ENCODE data around the gene IL37. TPM values are rescaled to one million over a fixed set of nuclear protein-coding genes. Genes with fewer than 3 reads are reported as not detected.
"Not testable (repeated sequence)": the region's sequence is repeated elsewhere in the genome, so short reads cannot be mapped to it uniquely, and the experiment has no call there.

IL37 gene
- total RNA-seq, 4 donors from 2014 or later: 1.3 TPM; not detected in 3

DNA sequence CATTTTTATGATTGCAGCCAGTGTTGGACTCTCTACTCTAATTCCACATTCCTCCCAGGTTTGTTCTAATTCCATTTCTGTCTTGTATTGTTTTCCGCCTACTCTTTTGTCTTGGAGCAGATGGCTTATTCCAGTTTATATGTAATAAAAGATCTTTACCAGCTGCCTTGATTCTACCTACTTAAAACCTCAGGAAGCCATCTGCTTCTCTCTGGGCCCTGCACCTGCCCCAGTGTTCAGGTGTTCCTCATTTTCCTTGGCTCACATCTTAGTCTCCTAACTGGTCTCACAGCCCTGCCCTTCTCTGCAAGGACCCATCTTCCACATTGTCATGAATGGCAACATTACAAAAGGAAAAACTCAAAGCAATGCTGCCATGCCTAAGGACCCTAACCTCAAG lies 21.0 kb upstream of the IL37 start:
- TF ChIP-seq POLR2A (IDR thresholded peaks at IDR 0.05): no peak
- TF ChIP-seq, protein P1, sequence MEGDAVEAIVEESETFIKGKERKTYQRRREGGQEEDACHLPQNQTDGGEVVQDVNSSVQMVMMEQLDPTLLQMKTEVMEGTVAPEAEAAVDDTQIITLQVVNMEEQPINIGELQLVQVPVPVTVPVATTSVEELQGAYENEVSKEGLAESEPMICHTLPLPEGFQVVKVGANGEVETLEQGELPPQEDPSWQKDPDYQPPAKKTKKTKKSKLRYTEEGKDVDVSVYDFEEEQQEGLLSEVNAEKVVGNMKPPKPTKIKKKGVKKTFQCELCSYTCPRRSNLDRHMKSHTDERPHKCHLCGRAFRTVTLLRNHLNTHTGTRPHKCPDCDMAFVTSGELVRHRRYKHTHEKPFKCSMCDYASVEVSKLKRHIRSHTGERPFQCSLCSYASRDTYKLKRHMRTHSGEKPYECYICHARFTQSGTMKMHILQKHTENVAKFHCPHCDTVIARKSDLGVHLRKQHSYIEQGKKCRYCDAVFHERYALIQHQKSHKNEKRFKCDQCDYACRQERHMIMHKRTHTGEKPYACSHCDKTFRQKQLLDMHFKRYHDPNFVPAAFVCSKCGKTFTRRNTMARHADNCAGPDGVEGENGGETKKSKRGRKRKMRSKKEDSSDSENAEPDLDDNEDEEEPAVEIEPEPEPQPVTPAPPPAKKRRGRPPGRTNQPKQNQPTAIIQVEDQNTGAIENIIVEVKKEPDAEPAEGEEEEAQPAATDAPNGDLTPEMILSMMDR (IDR thresholded peaks at IDR 0.05): no peak
- Histone ChIP-seq H3K4me1 (peaks cover 0 to 25% (median 0%) of the 10 kb centered on the region in 3 donors), H3K36me3 (no peaks in the 10 kb centered on the region), H3K9me3 (no peaks in the 10 kb centered on the region), H3K4me3 (no peak overlapping the region), H3K27ac (no peak overlapping the region), H3K27me3 (no peaks in the 10 kb centered on the region)
- 88 to 100% methylated on average over 1 of the region's 1 CpG for WGBS, 2 donors
- no peak for DNase-seq
- intact Hi-C loops (cut with DNase I): loop anchor here (10.0 kb wide), 1 partner anchor 145 kb away; no protein-coding TSS in a partner anchor

DNA sequence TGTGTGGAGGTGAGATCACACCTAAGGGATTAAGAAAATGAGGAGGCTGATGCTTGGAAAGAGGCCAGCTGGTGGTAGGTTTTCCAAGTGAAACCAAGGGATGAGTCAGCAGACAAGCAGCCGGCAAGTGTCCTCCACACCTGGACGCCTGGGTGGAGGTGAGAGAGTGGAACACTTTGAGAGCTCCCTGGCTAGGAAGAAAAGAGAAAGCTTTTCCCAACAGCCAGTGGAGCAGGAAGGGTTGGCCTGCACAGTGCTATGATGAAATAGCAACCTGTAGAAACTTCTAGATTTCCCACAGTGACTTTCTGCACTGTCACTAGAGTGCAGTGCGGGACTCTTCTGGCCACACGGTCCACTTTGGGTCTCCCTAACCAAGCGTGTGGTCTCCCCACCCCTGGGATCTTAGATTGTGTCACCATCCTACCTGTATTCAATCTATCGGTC lies 19.6 kb upstream of the IL37 start:
- intact Hi-C loops (cut with DNase I): no loop called here
- 52 to 57% methylated on average over 6 of the region's 6 CpGs for WGBS, 2 donors
- Histone ChIP-seq H3K27me3 (no peaks in the 10 kb centered on the region), H3K36me3 (no peaks in the 10 kb centered on the region), H3K4me1 (peaks cover 0 to 25% (median 0%) of the 10 kb centered on the region in 3 donors), H3K4me3 (no peak overlapping the region), H3K9me3 (no peaks in the 10 kb centered on the region), H3K27ac (peak overlapping the region; percentile 41 to 74 (median 56))
- no peak for DNase-seq
- TF ChIP-seq POLR2A (IDR thresholded peaks at IDR 0.05): no peak
- TF ChIP-seq, protein P1 (IDR thresholded peaks at IDR 0.05): no peak

DNA sequence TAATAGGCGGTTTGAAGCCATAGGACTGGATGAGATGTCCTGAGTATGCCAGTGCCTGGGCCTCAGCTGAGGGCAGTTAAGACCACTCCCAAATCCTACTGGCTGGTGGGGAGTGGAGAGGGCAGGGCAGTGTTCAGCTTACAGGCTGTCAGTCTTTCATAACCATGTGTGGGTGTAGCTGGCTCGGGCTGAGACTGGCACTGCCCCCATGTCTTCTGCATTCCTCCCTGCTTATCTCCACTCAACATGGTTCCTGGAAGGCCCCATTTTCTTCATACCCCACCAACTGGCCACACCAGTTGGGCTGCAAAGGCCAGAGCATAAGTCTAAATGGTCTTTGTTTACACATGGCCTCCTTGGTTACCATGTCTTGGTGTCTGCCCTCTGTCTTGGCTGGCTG lies 17.2 kb upstream of the IL37 start:
- no peak for DNase-seq
- no peaks in the 10 kb centered on the region for H3K27me3 ChIP-seq
- H3K4me1 ChIP-seq: peaks cover 0 to 25% (median 0%) of the 10 kb centered on the region in 3 donors
- intact Hi-C loops (cut with DNase I): no loop called here
- 74 to 75% methylated on average over 2 of the region's 2 CpGs for WGBS, 2 donors
- H3K27ac ChIP-seq: no peak overlapping the region
- H3K4me3 ChIP-seq: no peak overlapping the region
- H3K9me3 ChIP-seq: no peaks in the 10 kb centered on the region
- no peaks in the 10 kb centered on the region for H3K36me3 ChIP-seq
- no peak for TF ChIP-seq POLR2A (IDR thresholded peaks at IDR 0.05)
- TF ChIP-seq, protein P1 (IDR thresholded peaks at IDR 0.05): no peak

DNA sequence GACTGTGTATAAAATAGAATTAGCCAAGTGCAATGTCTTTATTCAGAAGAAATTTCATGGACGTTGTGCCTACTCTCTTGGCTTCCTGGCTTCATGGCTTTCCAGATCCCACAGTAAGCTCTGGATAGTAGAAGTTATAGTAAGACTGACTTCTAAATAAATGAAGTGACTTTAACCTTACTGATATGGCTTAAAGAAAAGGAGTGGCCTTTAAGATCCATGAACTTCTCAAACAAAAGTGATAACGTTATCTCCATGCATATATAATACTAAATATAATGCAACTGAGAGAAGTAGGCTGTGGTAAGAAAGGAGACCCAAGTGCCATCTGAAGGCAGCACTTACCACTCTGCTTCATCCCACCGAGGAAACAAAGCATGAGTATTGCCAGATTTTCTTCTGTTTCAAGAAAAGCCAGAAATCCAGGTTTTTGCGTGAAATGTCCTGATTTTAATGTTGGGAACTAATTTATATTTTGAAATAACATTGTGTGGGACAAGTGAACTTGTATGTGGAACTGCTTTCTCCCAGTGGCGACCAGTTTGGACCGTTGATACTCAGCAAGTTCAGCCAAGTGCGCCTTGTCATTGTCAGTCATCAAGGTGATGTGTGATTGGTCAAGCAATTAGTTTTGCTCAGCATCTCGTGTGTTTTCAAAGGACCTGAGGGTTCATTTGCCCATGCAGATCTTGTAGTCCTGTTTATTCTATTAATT lies 13.9 kb upstream of the IL37 start:
- no peak for DNase-seq
- Histone ChIP-seq H3K27ac (no peak overlapping the region), H3K4me1 (peaks cover 0 to 10% (median 0%) of the 10 kb centered on the region in 3 donors), H3K4me3 (no peak overlapping the region), H3K27me3 (no peaks in the 10 kb centered on the region), H3K36me3 (no peaks in the 10 kb centered on the region), H3K9me3 (no peaks in the 10 kb centered on the region)
- intact Hi-C loops (cut with DNase I): no loop called here
- WGBS, 2 donors: 70 to 76% methylated on average over 8 of the region's 8 CpGs
- no peak for TF ChIP-seq POLR2A (IDR thresholded peaks at IDR 0.05)
- TF ChIP-seq, protein P1 (IDR thresholded peaks at IDR 0.05): no peak

DNA sequence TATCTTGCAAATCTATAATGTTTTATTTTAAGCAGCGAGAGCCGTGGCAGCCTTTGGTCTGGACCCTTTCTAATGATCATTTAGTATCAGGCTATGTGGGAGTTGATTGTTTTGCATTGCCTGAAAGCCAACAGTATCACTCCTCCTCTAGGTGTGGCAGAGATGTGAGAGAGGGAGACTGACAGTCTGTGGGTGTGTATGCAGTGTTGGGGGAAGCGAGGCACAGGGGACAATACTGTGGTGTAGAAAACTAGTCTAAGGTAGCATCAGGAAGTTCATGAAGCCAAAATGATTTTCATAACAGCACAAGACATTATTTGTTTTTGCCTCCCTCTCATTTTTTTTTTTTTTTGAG lies 13.4 kb upstream of the IL37 start:
- H3K9me3 ChIP-seq: no peaks in the 10 kb centered on the region
- H3K27ac ChIP-seq: no peak overlapping the region
- H3K27me3 ChIP-seq: no peaks in the 10 kb centered on the region
- H3K36me3 ChIP-seq: no peaks in the 10 kb centered on the region
- WGBS, 2 donors: 87 to 100% methylated on average over 3 of the region's 3 CpGs
- no peak overlapping the region for H3K4me3 ChIP-seq
- intact Hi-C loops (cut with DNase I): no loop called here
- H3K4me1 ChIP-seq: peaks cover 0 to 5% (median 0%) of the 10 kb centered on the region in 3 donors
- no peak for TF ChIP-seq POLR2A (IDR thresholded peaks at IDR 0.05)
- TF ChIP-seq, protein P1 (IDR thresholded peaks at IDR 0.05): no peak
- no peak for DNase-seq

DNA sequence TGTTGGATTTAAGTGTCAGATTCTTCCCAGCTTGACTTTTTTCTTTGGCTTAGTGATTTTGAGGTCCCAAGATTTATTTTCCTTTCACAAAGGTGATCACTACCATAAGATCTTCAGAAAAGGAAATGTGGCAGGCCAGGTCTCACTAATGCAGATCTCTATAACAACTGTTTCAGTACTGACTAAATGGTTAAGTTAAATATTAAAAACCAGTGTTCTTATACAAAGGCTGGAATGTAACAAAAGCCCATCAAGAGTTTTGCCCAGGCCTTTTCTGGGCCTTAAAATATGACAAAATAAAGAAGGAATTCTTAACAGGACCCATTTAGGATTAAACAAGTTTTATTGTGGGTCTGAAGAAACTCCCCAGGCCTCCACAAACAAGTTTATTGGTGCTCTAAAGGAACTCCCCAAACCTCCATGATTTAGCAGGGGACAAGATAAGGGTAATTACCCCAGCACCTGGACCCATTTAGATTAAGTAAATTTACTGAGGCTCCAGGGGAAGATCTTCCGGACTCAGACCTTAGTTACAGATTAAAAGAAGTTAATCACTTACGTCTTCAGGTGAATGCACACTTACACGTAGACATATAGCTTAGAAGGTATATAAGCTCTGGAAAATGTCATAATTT lies 9.4 kb upstream of the IL37 start:
- H3K4me3 ChIP-seq; H3K27ac ChIP-seq; intact Hi-C loops (cut with DNase I); H3K27me3 ChIP-seq; H3K36me3 ChIP-seq; DNase-seq; H3K9me3 ChIP-seq; H3K4me1 ChIP-seq: not testable (repeated sequence)
- WGBS, 2 donors: 94 to 98% methylated on average over 3 of the region's 3 CpGs
